ENCODE measurements around the gene MRPL16.
"Not testable (repeated sequence)": the region's sequence is repeated elsewhere in the genome, so short reads cannot be mapped to it uniquely, and the experiment has no call there.

Gene MRPL16

DNA sequence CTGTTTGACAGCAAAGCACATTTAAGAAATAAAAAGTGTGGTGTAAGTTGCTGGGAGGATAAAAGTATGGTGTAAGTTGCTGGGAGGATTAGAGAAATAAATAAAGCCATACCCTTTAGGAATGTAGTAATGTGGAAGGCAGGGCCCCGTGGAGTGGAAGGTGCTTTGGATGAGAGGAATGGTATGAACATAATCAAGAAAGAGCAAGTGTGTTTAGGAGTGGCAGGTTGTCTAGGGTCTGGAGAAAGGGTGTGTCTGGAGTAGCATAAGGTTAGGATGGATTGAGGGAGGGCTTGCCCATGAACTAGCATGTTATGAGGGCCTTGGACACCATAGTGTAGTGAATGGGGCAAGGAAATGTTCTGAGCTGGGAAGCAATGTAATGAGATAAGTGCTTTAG is 18.1 kb downstream of the MRPL16 start:
- no peak overlapping the region for H3K27ac ChIP-seq (ENCODE audit: low read depth, low read length)
- no peaks in the 10 kb centered on the region for H3K27me3 ChIP-seq (ENCODE audit: insufficient read depth, low read length)
- no peak overlapping the region for H2AFZ ChIP-seq (ENCODE audit: low read length, unreplicated experiment)
- H3K4me1 ChIP-seq (ENCODE audit: control insufficient read depth, insufficient read depth, low read length, unreplicated experiment), result peaks cover 8% of the 10 kb centered on the region
- H3K79me2 ChIP-seq (ENCODE audit: control insufficient read depth, insufficient read depth, low read length, unreplicated experiment), result no peaks in the 10 kb centered on the region
- H3K36me3 ChIP-seq (ENCODE audit: insufficient read depth, low read length), result peaks cover 17% of the 10 kb centered on the region; the same call in 1 of the 2 replicates
- H3K4me3 ChIP-seq (ENCODE audit: low read depth, low read length), result no peak overlapping the region

DNA sequence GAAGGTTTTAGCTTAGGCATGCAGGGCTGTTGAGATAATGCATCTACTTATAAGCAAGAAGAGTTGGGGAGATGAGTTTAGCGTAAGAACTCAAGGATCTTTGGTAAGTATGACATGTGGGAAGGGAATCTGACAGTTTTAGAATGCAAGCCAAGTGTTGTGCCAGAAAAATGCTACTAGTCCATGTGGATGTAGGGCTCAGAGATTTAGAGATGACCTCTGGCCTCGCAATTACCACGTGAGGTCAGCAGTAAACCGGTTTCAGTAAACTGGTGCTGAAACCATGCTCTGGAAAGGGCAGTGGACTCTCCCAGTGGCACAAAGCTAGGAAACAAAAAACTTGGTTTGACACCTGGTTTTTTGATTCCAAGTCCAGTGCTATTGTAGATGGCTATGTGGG is 18.9 kb downstream of the MRPL16 start:
- Histone ChIP-seq H3K4me1 (ENCODE audit: control insufficient read depth, insufficient read depth, low read length, unreplicated experiment) (peaks cover 16% of the 10 kb centered on the region), H3K27me3 (ENCODE audit: insufficient read depth, low read length) (no peaks in the 10 kb centered on the region), H3K4me3 (ENCODE audit: low read depth, low read length) (no peak overlapping the region), H3K79me2 (ENCODE audit: control insufficient read depth, insufficient read depth, low read length, unreplicated experiment) (no peaks in the 10 kb centered on the region), H3K27ac (ENCODE audit: low read depth, low read length) (no peak overlapping the region), H3K36me3 (ENCODE audit: insufficient read depth, low read length) (peaks cover 16% of the 10 kb centered on the region; the same call in 1 of the 2 replicates), H2AFZ (ENCODE audit: low read length, unreplicated experiment) (no peak overlapping the region)

DNA sequence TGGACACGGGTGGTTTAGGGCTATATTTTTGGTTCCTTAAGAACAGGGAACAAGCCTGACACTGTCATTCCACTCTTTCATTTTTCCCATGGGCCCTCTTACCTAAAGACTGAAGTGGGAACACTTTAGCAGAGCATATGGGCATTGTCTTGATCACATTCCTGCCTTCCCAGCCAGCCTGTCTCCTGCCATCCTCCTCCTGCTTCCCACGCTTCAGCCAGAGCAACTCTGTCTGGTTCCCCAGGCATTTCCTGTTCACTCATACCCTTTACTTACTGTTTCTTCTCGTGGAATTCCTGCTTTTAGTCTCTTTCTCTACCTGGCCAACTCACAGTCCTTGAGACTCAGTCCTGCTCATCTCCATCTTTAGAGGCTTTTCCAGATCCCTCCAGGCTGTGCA is 22.8 kb downstream of the MRPL16 start:
- Histone ChIP-seq H3K4me1 (ENCODE audit: control insufficient read depth, insufficient read depth, low read length, unreplicated experiment) (peaks cover 25% of the 10 kb centered on the region), H3K27me3 (ENCODE audit: insufficient read depth, low read length) (no peaks in the 10 kb centered on the region), H3K4me3 (ENCODE audit: low read depth, low read length) (peak overlapping the region; percentile 4; the same call in 1 of the 2 replicates), H3K27ac (ENCODE audit: low read depth, low read length) (peak overlapping the region; percentile 80), H2AFZ (ENCODE audit: low read length, unreplicated experiment) (no peak overlapping the region), H3K36me3 (ENCODE audit: insufficient read depth, low read length) (peaks cover 16% of the 10 kb centered on the region; the same call in 1 of the 2 replicates), H3K79me2 (ENCODE audit: control insufficient read depth, insufficient read depth, low read length, unreplicated experiment) (peaks cover 4% of the 10 kb centered on the region)

DNA sequence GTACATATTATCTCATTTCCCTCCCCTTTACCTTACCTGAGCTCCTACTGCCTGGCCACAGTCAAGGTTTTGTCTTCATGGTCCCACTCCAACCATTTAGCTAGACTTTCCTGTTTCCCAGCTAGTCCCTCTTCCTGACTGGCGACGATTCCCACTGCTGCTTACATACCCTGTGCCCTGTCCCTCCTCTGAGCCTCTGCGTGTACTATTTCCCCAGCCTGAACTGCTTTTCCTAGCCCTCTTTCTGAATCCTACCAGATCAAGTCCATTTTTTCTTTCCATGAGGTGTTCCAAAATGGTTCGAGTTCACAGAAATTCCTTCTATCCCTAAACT is 23.4 kb downstream of the MRPL16 start:
- Histone ChIP-seq H3K27ac (ENCODE audit: low read depth, low read length) (peak overlapping the region; percentile 80), H3K4me3 (ENCODE audit: low read depth, low read length) (0 out of 2 replicates have a peak overlapping the region, but pooled peaks have one; percentile 4), H2AFZ (ENCODE audit: low read length, unreplicated experiment) (no peak overlapping the region), H3K4me1 (ENCODE audit: control insufficient read depth, insufficient read depth, low read length, unreplicated experiment) (peaks cover 25% of the 10 kb centered on the region), H3K79me2 (ENCODE audit: control insufficient read depth, insufficient read depth, low read length, unreplicated experiment) (peaks cover 5% of the 10 kb centered on the region), H3K27me3 (ENCODE audit: insufficient read depth, low read length) (no peaks in the 10 kb centered on the region), H3K36me3 (ENCODE audit: insufficient read depth, low read length) (peaks cover 12% of the 10 kb centered on the region)

DNA sequence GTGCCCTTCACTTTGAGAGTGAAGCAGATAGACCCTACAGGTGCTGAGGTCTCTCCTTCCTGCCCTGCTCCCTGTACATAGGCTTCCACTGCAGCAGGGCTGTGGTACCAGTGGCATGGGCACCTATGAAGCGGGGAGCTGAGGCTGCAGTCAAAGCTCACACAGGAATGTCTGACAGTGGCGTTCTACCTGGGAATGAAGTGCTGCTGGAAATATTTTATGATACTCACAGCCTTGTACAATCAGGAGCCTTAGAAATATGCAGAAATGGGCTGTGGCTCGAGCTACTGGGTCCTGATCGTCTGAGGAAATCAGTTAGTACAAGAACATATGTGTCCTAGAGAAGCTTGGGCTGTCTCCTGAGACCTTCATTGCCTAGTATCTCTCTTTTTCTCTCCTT is 24.8 kb downstream of the MRPL16 start:
- Histone ChIP-seq H3K79me2 (ENCODE audit: control insufficient read depth, insufficient read depth, low read length, unreplicated experiment) (peaks cover 6% of the 10 kb centered on the region), H3K27ac (ENCODE audit: low read depth, low read length) (no peak overlapping the region), H2AFZ (ENCODE audit: low read length, unreplicated experiment) (no peak overlapping the region), H3K4me3 (ENCODE audit: low read depth, low read length) (no peak overlapping the region), H3K27me3 (ENCODE audit: insufficient read depth, low read length) (no peaks in the 10 kb centered on the region), H3K36me3 (ENCODE audit: insufficient read depth, low read length) (peaks cover 14% of the 10 kb centered on the region), H3K4me1 (ENCODE audit: control insufficient read depth, insufficient read depth, low read length, unreplicated experiment) (peaks cover 25% of the 10 kb centered on the region)

DNA sequence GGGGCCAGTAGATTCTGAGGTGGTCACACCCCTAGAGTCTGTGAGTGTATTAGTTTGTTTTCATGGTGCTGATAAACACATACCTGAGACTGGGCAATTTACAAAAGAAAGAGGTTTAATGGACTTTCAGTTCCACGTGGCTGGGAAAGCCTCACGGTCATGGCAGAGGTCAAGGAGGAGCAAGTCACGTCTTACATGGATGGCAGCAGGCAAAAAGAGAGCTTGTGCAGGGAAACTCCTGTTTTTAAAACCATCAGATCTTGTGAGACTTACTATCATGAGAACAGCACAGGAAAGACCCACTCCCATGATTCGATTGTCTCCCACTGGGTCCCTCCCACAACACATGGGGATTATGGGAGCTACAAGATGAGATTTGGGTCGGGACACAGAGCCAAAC is 26.1 kb downstream of the MRPL16 start:
- peaks cover 25% of the 10 kb centered on the region for H3K4me1 ChIP-seq (ENCODE audit: control insufficient read depth, insufficient read depth, low read length, unreplicated experiment)
- not testable (repeated sequence) for H3K36me3 ChIP-seq (ENCODE audit: insufficient read depth, low read length); H2AFZ ChIP-seq (ENCODE audit: low read length, unreplicated experiment); H3K79me2 ChIP-seq (ENCODE audit: control insufficient read depth, insufficient read depth, low read length, unreplicated experiment); H3K27ac ChIP-seq (ENCODE audit: low read depth, low read length); H3K4me3 ChIP-seq (ENCODE audit: low read depth, low read length); H3K27me3 ChIP-seq (ENCODE audit: insufficient read depth, low read length)

DNA sequence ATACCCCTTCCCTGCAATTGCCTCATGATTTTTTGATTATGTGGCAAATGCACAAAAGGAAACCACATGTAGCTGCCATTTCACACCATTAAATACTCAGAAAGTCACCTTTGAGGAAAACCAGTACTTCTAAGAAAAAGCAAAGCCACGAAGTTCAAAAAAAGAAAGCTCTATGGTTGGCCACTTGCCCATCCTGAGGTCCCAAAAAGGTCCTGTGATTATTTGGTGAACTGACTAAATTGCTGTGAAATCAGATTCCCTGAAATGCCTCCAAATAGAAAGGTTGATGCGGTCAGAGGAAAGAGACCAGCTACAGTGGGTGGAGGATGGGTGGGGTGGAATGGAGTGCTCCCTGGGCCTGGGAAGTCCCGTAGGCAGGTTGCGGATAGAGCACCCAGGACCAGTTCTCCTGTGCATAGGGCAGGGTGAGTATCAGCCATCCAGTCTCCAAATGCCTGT is 26.9 kb downstream of the MRPL16 start:
- Histone ChIP-seq H3K4me3 (ENCODE audit: low read depth, low read length) (no peak overlapping the region), H3K4me1 (ENCODE audit: control insufficient read depth, insufficient read depth, low read length, unreplicated experiment) (peaks cover 25% of the 10 kb centered on the region), H3K79me2 (ENCODE audit: control insufficient read depth, insufficient read depth, low read length, unreplicated experiment) (peaks cover 6% of the 10 kb centered on the region), H3K27me3 (ENCODE audit: insufficient read depth, low read length) (no peaks in the 10 kb centered on the region), H3K27ac (ENCODE audit: low read depth, low read length) (no peak overlapping the region), H2AFZ (ENCODE audit: low read length, unreplicated experiment) (no peak overlapping the region), H3K36me3 (ENCODE audit: insufficient read depth, low read length) (peaks cover 4% of the 10 kb centered on the region)

DNA sequence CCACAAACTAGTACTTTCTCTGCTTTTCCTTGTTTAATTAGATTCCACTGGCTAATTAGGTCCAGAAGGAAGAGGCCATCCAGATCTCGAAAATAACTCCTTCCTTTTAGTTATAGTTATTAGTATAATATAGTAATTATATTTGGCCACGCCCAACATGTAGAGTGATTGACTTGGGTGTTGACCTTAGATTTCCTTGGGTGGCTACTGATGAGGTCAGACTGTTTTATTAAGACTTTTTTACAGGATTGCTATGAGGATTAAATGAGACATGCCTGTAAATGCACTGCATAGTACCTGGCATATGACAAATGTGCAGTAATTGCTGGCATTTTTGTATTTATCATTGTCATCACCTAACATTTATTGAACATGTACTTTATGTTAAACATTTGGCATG is 28.5 kb downstream of the MRPL16 start:
- Histone ChIP-seq H3K27ac (ENCODE audit: low read depth, low read length) (no peak overlapping the region), H2AFZ (ENCODE audit: low read length, unreplicated experiment) (no peak overlapping the region), H3K27me3 (ENCODE audit: insufficient read depth, low read length) (no peaks in the 10 kb centered on the region), H3K79me2 (ENCODE audit: control insufficient read depth, insufficient read depth, low read length, unreplicated experiment) (peaks cover 9% of the 10 kb centered on the region), H3K4me3 (ENCODE audit: low read depth, low read length) (no peak overlapping the region), H3K4me1 (ENCODE audit: control insufficient read depth, insufficient read depth, low read length, unreplicated experiment) (peaks cover 13% of the 10 kb centered on the region), H3K36me3 (ENCODE audit: insufficient read depth, low read length) (peaks cover 4% of the 10 kb centered on the region)

DNA sequence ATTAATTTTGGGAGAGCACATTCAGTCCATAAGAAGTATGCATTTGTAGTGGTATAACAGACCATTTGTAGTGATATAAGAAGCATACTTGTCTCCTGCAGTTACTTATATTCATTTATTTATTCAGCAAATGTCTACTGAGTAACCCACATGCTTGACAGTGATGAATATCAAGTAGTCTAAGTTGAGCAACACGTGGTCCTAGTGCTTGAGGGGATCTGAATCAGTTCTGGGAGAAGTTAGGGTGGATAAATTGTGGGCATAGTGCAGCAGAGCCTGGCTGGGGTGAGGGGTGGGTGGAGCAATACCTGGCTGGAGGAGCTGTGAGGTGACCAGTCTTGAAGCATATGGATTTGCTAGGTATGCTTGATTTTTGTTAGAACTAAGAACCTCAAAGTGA is 31.1 kb downstream of the MRPL16 start:
- Histone ChIP-seq H3K36me3 (ENCODE audit: insufficient read depth, low read length) (peaks cover 4% of the 10 kb centered on the region), H2AFZ (ENCODE audit: low read length, unreplicated experiment) (no peak overlapping the region), H3K4me1 (ENCODE audit: control insufficient read depth, insufficient read depth, low read length, unreplicated experiment) (peaks cover 12% of the 10 kb centered on the region), H3K79me2 (ENCODE audit: control insufficient read depth, insufficient read depth, low read length, unreplicated experiment) (peaks cover 9% of the 10 kb centered on the region), H3K4me3 (ENCODE audit: low read depth, low read length) (no peak overlapping the region), H3K27ac (ENCODE audit: low read depth, low read length) (no peak overlapping the region), H3K27me3 (ENCODE audit: insufficient read depth, low read length) (no peaks in the 10 kb centered on the region)

DNA sequence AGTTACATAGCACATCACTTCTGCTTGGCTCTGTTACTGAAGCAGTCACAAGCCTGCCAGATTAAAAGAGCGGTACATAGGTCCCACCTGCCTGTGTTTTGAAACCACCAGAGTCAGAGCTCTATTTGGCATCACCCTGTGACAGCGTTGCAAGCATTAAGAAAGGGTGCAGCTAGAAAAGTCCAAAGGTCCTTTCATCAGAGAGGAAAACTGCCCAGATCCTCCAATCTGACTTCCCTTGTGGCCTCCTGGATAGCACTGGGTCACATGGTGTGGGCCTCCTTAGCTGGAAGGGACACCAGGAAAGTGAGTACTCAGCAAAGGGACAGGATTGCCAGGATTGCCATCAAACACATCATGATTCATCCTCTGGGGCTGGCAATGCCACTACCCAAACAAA is 32.5 kb downstream of the MRPL16 start:
- Histone ChIP-seq H3K27me3 (ENCODE audit: insufficient read depth, low read length) (no peaks in the 10 kb centered on the region), H3K79me2 (ENCODE audit: control insufficient read depth, insufficient read depth, low read length, unreplicated experiment) (peaks cover 9% of the 10 kb centered on the region), H3K4me1 (ENCODE audit: control insufficient read depth, insufficient read depth, low read length, unreplicated experiment) (peaks cover 12% of the 10 kb centered on the region), H2AFZ (ENCODE audit: low read length, unreplicated experiment) (no peak overlapping the region), H3K36me3 (ENCODE audit: insufficient read depth, low read length) (peaks cover 4% of the 10 kb centered on the region), H3K27ac (ENCODE audit: low read depth, low read length) (no peak overlapping the region), H3K4me3 (ENCODE audit: low read depth, low read length) (no peak overlapping the region)

DNA sequence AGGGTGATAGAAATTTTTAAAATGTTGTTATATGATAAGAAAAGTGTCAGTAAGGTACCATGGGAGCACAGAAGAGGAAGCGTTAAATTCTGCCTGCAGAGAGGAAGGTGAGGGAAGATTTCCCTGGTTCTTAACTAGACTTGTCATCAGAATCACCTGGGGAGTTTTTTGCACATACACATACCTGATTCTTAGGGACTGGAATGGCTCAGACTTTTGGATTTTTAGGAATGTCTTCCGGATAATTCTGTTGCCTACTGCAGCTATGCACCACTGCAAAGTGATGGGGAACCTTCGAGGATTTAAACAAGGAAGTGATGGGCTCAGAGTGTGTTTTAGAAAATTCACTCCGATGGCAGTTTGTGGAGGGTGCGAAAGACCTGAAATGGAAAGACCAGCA is 33.5 kb downstream of the MRPL16 start:
- Histone ChIP-seq H3K4me1 (ENCODE audit: control insufficient read depth, insufficient read depth, low read length, unreplicated experiment) (peaks cover 14% of the 10 kb centered on the region), H3K27ac (ENCODE audit: low read depth, low read length) (no peak overlapping the region), H3K79me2 (ENCODE audit: control insufficient read depth, insufficient read depth, low read length, unreplicated experiment) (peaks cover 4% of the 10 kb centered on the region), H3K4me3 (ENCODE audit: low read depth, low read length) (no peak overlapping the region), H2AFZ (ENCODE audit: low read length, unreplicated experiment) (no peak overlapping the region), H3K36me3 (ENCODE audit: insufficient read depth, low read length) (peaks cover under 1% of the 10 kb centered on the region), H3K27me3 (ENCODE audit: insufficient read depth, low read length) (no peaks in the 10 kb centered on the region)
